DND-41 (cell line): Measurements from ENCODE around the gene GABRG3.

Experiments used
- EZH2 ChIP-seq: IDR thresholded peaks from 3 replicates; pipeline ENCODE4 v1.6.1; 2012; ENCODE audit warnings: borderline replicate concordance, low read depth, mild to moderate bottlenecking, moderate library complexity, low read length, inconsistent platforms; ENCODE audit not compliant: severe bottlenecking
- TF ChIP-seq, protein P1 (sequence below): IDR thresholded peaks from 2 replicates; pipeline ENCODE4 v1.5.1; 2012; ENCODE audit warnings: borderline replicate concordance, low read length, moderate library complexity, mild to moderate bottlenecking; ENCODE audit not compliant: poor library complexity, severe bottlenecking; ENCODE audit errors: extremely low read depth

DNA sequence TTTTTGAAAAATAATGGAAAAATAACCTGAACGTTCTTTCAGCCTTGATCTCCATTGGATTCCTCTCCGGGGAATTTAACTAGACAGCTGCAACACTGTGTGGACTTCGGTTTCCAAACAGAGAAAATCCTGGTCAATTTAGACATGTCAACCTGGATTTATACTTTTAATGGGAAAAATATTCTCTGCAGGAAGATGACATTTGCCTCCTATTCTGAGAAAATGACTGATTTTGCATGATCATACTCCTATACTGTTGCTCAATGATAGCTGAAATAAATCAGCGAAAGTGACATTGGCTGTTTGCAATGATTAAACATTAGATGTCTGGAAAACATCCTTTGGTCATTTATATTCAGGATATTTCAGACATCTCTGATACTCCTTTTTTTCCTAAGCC lies 94.8 kb downstream of the GABRG3 start:
- TF ChIP-seq EZH2, result no peak
- TF ChIP-seq, protein P1, sequence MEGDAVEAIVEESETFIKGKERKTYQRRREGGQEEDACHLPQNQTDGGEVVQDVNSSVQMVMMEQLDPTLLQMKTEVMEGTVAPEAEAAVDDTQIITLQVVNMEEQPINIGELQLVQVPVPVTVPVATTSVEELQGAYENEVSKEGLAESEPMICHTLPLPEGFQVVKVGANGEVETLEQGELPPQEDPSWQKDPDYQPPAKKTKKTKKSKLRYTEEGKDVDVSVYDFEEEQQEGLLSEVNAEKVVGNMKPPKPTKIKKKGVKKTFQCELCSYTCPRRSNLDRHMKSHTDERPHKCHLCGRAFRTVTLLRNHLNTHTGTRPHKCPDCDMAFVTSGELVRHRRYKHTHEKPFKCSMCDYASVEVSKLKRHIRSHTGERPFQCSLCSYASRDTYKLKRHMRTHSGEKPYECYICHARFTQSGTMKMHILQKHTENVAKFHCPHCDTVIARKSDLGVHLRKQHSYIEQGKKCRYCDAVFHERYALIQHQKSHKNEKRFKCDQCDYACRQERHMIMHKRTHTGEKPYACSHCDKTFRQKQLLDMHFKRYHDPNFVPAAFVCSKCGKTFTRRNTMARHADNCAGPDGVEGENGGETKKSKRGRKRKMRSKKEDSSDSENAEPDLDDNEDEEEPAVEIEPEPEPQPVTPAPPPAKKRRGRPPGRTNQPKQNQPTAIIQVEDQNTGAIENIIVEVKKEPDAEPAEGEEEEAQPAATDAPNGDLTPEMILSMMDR, result no peak
